Choroid plexus epithelial cell (primary cell): Measurements from ENCODE around the gene SELPLG.

Experiments
- DNase-seq: peaks from one replicate; pipeline ENCODE4 v3.0.0-alpha.2; 2010; ENCODE audit warnings: low read depth
- H3K4me3 ChIP-seq: 2 replicates; pipeline ENCODE4 v1.5.1; 2011; ENCODE audit warnings: low read depth, mild to moderate bottlenecking, control low read depth, low read length, moderate library complexity
- TF ChIP-seq, protein P1 (sequence below): conservative IDR thresholded peaks from 2 replicates; pipeline ENCODE4 v1.5.1; 2011; ENCODE audit warnings: low read depth, mild to moderate bottlenecking, control low read depth, inconsistent platforms, low read length, moderate library complexity

Gene SELPLG

DNA sequence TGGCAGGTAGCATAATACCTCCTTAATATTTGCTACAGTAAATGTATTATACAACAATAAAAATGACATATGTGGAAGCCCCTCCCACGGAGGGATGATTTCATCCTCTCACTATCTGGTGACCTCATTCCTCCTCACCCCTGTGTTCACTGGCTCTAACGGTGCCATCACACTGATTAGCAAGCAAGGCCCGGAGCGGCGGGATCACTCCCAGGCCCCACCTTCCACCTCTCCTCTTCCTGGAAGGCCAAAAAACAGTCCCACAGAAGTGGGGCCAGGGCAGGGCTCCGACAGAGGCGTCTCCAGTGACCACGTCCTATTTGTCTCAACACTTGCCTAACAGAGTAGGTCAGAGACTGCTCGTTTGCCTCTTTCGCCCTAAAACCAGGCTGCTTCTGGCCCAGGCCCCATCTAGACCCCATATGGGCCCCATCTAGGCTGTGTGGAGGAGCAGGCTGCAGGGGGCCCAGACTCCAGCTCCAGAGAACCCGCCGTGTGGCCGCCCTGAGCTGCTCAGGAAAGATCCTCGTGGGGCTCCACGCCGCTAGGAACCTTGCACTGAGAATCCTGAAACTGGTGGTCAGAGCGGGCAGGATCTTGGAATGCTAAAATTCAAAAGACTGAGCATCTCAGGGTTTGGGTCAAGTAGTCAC, 3.7 kb downstream of the SELPLG start:
- H3K4me3 ChIP-seq, result no peak overlapping the region
- DNase-seq, result peak; percentile 80
- TF ChIP-seq, protein P1, sequence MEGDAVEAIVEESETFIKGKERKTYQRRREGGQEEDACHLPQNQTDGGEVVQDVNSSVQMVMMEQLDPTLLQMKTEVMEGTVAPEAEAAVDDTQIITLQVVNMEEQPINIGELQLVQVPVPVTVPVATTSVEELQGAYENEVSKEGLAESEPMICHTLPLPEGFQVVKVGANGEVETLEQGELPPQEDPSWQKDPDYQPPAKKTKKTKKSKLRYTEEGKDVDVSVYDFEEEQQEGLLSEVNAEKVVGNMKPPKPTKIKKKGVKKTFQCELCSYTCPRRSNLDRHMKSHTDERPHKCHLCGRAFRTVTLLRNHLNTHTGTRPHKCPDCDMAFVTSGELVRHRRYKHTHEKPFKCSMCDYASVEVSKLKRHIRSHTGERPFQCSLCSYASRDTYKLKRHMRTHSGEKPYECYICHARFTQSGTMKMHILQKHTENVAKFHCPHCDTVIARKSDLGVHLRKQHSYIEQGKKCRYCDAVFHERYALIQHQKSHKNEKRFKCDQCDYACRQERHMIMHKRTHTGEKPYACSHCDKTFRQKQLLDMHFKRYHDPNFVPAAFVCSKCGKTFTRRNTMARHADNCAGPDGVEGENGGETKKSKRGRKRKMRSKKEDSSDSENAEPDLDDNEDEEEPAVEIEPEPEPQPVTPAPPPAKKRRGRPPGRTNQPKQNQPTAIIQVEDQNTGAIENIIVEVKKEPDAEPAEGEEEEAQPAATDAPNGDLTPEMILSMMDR, result no peak

DNA sequence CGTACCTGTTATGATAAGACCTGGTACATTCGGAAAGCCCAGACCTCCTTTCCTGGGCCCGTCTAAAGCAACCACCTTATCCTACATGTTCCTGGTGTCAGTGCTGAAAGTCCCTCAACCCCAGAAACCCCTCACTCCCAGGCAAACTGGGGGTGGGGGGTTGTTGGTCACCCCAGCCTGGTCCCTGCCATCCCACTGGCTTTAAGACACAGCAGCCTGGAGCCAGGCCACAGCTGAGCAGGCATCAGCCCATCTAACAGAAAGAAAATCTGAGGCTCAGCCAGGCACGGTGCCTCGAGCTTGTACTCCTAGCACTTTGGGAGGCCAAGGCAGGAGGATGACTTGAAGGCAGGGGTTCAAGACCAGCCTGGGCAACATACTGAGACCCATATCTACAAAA, 4.5 kb downstream of the SELPLG start:
- TF ChIP-seq, protein P1, result no peak
- DNase-seq, result no peak
- no peak overlapping the region for H3K4me3 ChIP-seq

DNA sequence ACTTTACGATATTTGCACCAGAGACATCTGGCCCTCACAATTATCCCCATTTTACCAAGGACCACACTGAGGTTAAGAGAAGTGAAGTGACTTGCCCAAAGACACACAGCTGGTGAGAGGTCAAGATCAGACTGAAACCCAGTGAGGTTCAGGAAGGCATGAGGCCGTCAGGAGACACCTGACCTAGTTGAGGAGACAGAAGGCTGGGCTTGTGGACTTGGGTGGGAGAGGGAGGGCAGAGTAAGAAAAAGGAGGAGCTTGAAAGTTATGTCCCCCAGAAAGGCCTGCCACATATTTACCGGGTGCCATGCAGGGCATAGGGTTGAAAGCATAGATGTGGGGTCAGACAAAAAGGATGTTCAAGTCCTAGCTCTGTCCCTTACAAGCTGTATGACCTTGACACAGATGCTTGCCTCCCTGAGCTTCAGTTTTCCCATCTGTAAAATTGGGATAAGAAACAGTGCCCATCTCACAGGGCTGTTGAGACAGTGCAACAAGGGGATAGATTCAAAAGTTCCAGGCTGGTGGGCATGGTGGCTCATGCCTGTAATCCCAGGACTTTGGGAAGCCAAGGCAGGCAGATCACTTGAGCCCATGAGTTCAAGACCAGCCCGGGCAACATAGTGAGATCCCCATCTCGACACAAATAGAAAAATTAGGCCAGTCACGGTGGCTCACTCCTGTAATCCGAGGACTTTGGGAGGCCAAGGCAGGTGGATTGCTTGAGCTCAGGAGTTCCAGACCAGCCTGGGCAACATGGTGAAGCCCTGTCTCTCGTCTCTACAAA, 6.4 kb downstream of the SELPLG start:
- no peak for DNase-seq
- TF ChIP-seq, protein P1, result no peak
- no peak overlapping the region for H3K4me3 ChIP-seq

DNA sequence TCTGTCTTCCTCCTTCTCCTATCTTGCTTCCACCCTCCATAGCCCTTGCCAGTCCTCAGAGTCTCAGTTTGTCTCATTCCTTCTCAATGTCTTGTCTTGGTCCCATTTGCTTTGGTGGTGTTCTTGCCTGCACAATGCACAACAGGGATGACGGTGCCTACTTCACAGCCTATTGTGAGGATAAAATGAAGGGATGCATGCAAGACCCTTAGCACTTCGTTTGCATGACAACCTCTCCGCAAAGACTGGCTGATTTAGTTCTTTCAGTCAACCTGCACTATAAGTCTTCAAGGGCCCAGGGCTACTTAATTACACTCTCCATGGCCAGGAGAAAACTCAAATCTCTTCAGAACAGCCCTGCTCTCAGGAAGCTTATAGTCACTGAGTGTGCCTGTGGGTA, 8.5 kb downstream of the SELPLG start:
- TF ChIP-seq, protein P1, result no peak
- no peak for DNase-seq
- no peak overlapping the region for H3K4me3 ChIP-seq

DNA sequence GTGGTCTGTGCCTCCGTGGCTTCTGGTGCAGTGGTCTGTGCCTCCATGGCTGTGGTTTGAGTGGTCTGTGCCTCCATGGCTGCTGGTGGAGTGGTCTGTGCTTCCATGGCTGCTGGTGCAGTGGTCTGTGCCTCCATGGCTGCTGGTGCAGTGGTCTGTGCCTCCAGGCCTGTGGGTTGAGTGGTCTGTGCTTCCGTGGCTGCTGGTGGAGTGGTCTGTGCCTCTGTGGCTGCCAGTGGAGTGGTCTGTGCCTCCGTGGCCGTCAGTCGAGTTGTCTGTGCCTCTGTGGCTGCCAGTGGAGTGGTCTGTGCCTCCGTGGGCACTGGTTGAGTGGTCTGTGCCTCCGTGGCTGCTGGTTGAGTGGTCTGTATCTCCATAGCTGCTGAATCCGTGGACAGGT, 10.1 kb downstream of the SELPLG start:
- TF ChIP-seq, protein P1, result no peak
- H3K4me3 ChIP-seq, result no peak overlapping the region
- DNase-seq, result no peak

DNA sequence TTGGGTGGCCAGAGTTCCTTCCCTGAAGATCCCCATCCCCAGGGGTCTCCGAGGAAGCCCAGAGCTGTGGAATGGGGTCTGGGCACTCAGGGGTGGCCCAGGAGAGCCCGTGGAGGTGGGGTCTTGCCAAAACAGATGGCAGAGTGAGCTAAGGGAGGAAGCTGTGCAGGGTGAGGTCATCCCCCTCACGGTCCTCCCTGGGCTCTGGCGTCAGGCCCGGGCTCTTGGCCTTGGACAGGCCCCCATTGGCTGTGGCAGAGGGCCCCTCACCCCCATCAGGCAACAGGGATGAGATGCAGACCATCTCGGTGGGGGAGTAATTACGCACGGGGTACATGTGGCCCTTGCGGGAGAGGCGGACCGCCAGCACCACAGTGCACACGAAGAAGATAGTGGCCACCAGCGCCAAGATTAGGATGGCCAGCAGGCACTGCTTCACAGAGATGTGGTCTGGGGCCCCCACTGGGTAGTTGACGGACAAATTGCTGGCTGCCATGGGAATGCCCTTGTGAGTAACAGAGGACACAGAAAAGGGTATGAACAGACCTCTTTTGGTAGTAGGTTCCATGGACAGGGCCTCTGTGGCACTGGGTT, 10.7 kb downstream of the SELPLG start:
- no peak for DNase-seq
- TF ChIP-seq, protein P1, result no peak
- H3K4me3 ChIP-seq, result no peak overlapping the region
